ENCODE measurements around the gene TLE2. TPM values are rescaled to one million over a fixed set of nuclear protein-coding genes. Genes with fewer than 3 reads are reported as not detected.

The TLE2 gene
- polyA plus RNA-seq, 1 of the 3 experiments (the other 2 are of a cell fraction), result 2.3 TPM

DNA sequence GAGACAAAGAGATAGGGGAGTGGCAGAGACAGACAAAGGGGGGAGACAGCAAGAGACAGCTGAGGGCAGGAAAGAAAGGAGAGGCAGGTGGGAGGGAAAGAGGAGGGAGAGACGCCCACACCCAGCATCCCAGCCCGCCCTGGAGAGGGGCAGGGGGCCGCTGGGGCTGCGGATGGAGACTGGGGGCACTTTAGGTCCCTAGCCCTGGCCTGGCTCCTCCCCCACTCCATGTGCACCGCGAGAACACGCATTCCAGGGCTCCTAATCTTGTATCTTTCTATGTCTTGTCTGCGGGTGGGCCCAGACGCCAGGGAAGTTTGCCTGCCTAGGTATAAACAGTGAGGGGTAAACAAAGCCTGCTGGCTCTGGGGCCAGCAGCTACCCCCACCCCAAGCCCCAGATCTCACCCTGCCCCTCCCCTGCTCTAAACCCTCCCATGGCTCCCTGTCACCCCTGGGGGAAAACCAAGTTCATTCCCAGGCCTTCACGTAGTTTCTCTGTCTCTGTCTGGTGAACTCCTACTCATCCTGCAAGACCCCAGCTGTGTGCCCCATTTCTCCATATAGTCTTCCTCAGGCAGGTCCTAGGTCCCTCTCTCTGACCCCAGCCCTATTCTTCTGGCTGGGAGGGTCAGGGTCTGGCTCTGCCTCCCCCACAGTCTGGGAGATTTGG is 27.5 kb upstream of the TLE2 start (continued):
- TF ChIP-seq TEAD4 (IDR thresholded peaks at IDR 0.05; ENCODE audit: borderline replicate concordance, insufficient read depth) (no peak), RAD21 (IDR thresholded peaks at IDR 0.05; ENCODE audit: low read length) (no peak), NFIC (IDR thresholded peaks at IDR 0.05; ENCODE audit: borderline replicate concordance) (no peak)
- TF ChIP-seq, protein P1, sequence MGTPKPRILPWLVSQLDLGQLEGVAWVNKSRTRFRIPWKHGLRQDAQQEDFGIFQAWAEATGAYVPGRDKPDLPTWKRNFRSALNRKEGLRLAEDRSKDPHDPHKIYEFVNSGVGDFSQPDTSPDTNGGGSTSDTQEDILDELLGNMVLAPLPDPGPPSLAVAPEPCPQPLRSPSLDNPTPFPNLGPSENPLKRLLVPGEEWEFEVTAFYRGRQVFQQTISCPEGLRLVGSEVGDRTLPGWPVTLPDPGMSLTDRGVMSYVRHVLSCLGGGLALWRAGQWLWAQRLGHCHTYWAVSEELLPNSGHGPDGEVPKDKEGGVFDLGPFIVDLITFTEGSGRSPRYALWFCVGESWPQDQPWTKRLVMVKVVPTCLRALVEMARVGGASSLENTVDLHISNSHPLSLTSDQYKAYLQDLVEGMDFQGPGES (IDR thresholded peaks at IDR 0.05; ENCODE audit: low read depth, low read length), result no peak

DNA sequence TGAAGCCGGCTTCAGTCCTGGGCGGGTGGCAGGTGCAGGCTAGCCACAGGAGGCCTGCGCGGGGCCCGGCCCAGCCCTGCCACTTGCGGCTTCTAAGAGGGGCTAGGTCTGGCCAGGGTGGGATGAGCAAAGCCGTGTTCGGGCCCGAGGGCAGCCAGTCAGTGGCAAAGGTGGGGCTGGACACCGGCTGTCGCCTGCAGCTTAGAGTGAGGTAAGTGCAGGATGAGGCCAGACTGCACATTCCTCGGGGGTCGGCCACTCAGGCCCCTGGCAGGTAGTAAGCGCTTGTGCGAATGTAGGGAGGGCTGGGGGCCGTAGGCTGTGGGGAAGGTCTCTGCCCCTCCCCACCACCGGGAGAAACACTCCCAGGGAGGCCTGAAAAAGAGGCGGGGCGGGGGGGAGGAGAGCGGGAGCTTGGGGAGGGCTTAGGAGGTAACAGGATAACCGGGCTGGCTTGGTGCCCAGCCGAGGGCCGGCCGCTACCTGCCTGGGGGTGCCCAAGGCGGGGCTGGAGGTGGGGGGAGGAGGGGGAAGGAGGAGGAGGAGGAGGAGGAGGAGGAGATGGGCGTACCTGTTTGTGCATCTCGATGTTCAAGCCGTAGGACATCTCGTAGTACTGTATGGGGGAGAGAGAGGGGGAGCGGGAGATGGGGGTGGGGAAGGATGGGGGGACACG is 26.8 kb upstream of the TLE2 start:
- no peak for DNase-seq
- Histone ChIP-seq H3F3A (replicated peaks; ENCODE audit: insufficient read depth) (peaks cover 20% of the 10 kb centered on the region), H3K4me2 (no peak overlapping the region), H4K20me1 (ENCODE audit: insufficient read depth) (peaks cover 17% of the 10 kb centered on the region), H2AFZ (ENCODE audit: low read depth) (no peak overlapping the region), H3K27ac (ENCODE audit: low read depth in 2 of 2, low read length in 1 of 2) (no peak overlapping the region), H3K4me1 (ENCODE audit: control insufficient read depth in 1 of 2, insufficient read depth in 2 of 2, low read depth in 1 of 2, low read length in 1 of 2) (peaks cover 0 to under 1% of the 10 kb centered on the region in 2 experiments; a peak in 1 of 4 replicates), H3K9me3 (no peaks in the 10 kb centered on the region), H3K4me3 (ENCODE audit: low read depth in 2 of 2, low read length in 1 of 2) (no peak overlapping the region), H3K9me2 (no peaks in the 10 kb centered on the region), H3K9ac (no peak overlapping the region), H3K79me2 (ENCODE audit: insufficient read depth) (peaks cover 35% of the 10 kb centered on the region), H3K36me3 (replicated peaks in 1 of 2; ENCODE audit: control insufficient read depth in 1 of 2, insufficient read depth in 2 of 2, low read length in 1 of 2) (peaks cover 41 to 54% of the 10 kb centered on the region in 2 experiments), H3K27me3 (ENCODE audit: insufficient read depth) (no peaks in the 10 kb centered on the region)
- CTCF ChIA-PET, result interaction anchor here (1.6 to 1.8 kb wide), 2 partner anchors 20 to 94 kb away, joined by 4 to 5 read pairs; no protein-coding TSS in a partner anchor
- POLR2A ChIA-PET, result no interaction called here
- 71% methylated on average over 20 of the region's 31 CpGs for whole genome bisulfite sequencing (ENCODE audit: low lambda C conversion rate)
- no peak for TF ChIP-seq MEF2A (IDR thresholded peaks at IDR 0.05; ENCODE audit: borderline replicate concordance, low read depth)
- TF ChIP-seq YY1 (IDR thresholded peaks at IDR 0.05; ENCODE audit: low read depth), result no peak
- TF ChIP-seq TCF12 (IDR thresholded peaks at IDR 0.05), result no peak
- TF ChIP-seq, protein P2, sequence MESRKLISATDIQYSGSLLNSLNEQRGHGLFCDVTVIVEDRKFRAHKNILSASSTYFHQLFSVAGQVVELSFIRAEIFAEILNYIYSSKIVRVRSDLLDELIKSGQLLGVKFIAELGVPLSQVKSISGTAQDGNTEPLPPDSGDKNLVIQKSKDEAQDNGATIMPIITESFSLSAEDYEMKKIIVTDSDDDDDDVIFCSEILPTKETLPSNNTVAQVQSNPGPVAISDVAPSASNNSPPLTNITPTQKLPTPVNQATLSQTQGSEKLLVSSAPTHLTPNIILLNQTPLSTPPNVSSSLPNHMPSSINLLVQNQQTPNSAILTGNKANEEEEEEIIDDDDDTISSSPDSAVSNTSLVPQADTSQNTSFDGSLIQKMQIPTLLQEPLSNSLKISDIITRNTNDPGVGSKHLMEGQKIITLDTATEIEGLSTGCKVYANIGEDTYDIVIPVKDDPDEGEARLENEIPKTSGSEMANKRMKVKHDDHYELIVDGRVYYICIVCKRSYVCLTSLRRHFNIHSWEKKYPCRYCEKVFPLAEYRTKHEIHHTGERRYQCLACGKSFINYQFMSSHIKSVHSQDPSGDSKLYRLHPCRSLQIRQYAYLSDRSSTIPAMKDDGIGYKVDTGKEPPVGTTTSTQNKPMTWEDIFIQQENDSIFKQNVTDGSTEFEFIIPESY (IDR thresholded peaks at IDR 0.05; ENCODE audit: borderline replicate concordance, low read depth), result no peak
- no peak for TF ChIP-seq FOXJ3 (CRISPR knock-in tag; IDR thresholded peaks at IDR 0.05)
- TF ChIP-seq, protein P3, sequence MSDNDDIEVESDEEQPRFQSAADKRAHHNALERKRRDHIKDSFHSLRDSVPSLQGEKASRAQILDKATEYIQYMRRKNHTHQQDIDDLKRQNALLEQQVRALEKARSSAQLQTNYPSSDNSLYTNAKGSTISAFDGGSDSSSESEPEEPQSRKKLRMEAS (IDR thresholded peaks at IDR 0.05; ENCODE audit: low read depth), result no peak
- no peak for TF ChIP-seq SMC3 (IDR thresholded peaks at IDR 0.05; ENCODE audit: low read depth, low read length)
- no peak for TF ChIP-seq ELF1 (IDR thresholded peaks at IDR 0.05)
- TF ChIP-seq FOSL2 (IDR thresholded peaks at IDR 0.05; ENCODE audit: borderline replicate concordance, low read depth), result no peak
- TF ChIP-seq, protein P4, sequence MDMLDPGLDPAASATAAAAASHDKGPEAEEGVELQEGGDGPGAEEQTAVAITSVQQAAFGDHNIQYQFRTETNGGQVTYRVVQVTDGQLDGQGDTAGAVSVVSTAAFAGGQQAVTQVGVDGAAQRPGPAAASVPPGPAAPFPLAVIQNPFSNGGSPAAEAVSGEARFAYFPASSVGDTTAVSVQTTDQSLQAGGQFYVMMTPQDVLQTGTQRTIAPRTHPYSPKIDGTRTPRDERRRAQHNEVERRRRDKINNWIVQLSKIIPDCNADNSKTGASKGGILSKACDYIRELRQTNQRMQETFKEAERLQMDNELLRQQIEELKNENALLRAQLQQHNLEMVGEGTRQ (IDR thresholded peaks at IDR 0.05; ENCODE audit: borderline replicate concordance, low read depth, low read length), result no peak
- TF ChIP-seq TAF1 (IDR thresholded peaks at IDR 0.05; ENCODE audit: borderline replicate concordance, low read depth, low read length), result no peak
- no peak for TF ChIP-seq GABPA (IDR thresholded peaks at IDR 0.05; ENCODE audit: low read depth)
- no peak for TF ChIP-seq SIN3A (IDR thresholded peaks at IDR 0.05; ENCODE audit: borderline replicate concordance, low read depth, low read length)
- TF ChIP-seq CHD2 (IDR thresholded peaks at IDR 0.05; ENCODE audit: low read length, partially characterized antibody), result no peak
- TF ChIP-seq EP300 (IDR thresholded peaks at IDR 0.05; ENCODE audit: borderline replicate concordance in 1 of 2, low read depth in 1 of 2, low read length in 1 of 2), result no peak
